Smooth muscle cell (in vitro differentiated cells): Measurements from ENCODE around the gene ERF. TPM values are rescaled to one million over a fixed set of nuclear protein-coding genes. Genes with fewer than 3 reads are reported as not detected.

ENCODE experiments used
- DNase-seq: peaks from one replicate; lab custom pipeline; 2025; ENCODE audit not compliant: unreplicated experiment; lab: John Stamatoyannopoulos, UW
- H2AFZ ChIP-seq: fragments of 200-600 bp; sonication (generic); 2 replicates; pipeline ENCODE4 v1.6.0; 2016; ENCODE audit warnings: antibody characterized with exemption, low read depth, mild to moderate bottlenecking
- H3F3A ChIP-seq: fragments of 200-600 bp; sonication (generic); 2 replicates; pipeline ENCODE4 v1.6.0; 2017; ENCODE audit warnings: antibody characterized with exemption, low read depth
- H3K27ac ChIP-seq: fragments of 200-600 bp; sonication (generic); 2 replicates; pipeline ENCODE4 v1.5.1; 2016; ENCODE audit warnings: low read depth, mild to moderate bottlenecking
- H3K27me3 ChIP-seq: fragments of 200-600 bp; sonication (generic); 2 replicates; pipeline ENCODE4 v1.6.1; 2016; ENCODE audit warnings: low read depth, mild to moderate bottlenecking
- H3K36me3 ChIP-seq: fragments of 200-600 bp; sonication (generic); 2 replicates; pipeline ENCODE4 v1.5.1; 2016; ENCODE audit warnings: low read depth
- H3K4me1 ChIP-seq: fragments of 200-600 bp; sonication (generic); 2 replicates; pipeline ENCODE4 v1.5.1; 2016; ENCODE audit warnings: low read depth
- H3K4me2 ChIP-seq: fragments of 200-600 bp; sonication (generic); 2 replicates; pipeline ENCODE4 v1.6.0; 2016; ENCODE audit warnings: mild to moderate bottlenecking
- H3K4me3 ChIP-seq: fragments of 200-600 bp; sonication (generic); 2 replicates; pipeline ENCODE4 v1.5.1; 2016; ENCODE audit warnings: mild to moderate bottlenecking
- H3K79me2 ChIP-seq: fragments of 200-600 bp; sonication (generic); 2 replicates; pipeline ENCODE4 v1.6.0; 2016; ENCODE audit warnings: low read depth, mild to moderate bottlenecking
- H3K9ac ChIP-seq: fragments of 200-600 bp; sonication (generic); 2 replicates; pipeline ENCODE4 v1.6.0; 2016; ENCODE audit warnings: low read depth
- H3K9me3 ChIP-seq: fragments of 200-600 bp; sonication (generic); replicated peaks from 2 replicates; pipeline ENCODE4 v1.5.1; 2016; ENCODE audit warnings: low read depth
- H4K20me1 ChIP-seq: fragments of 200-600 bp; sonication (generic); 2 replicates; pipeline ENCODE4 v1.6.0; 2016; ENCODE audit warnings: low read depth
- CTCF ChIP-seq: fragments of 200-600 bp; sonication (generic); IDR thresholded peaks from 2 replicates; pipeline ENCODE4 v1.5.1; 2017; ENCODE audit warnings: borderline replicate concordance, mild to moderate bottlenecking, antibody characterized with exemption; ENCODE audit not compliant: insufficient read depth, poor library complexity, severe bottlenecking
- WGBS: methylation state at CpG from one replicate; pipeline ENCODE4 v1.1.7; 2016; ENCODE audit warnings: low lambda C conversion rate; 5-methylcytosine and 5-hydroxymethylcytosine counted together
- polyA plus RNA-seq: library from polyadenylated mRNA; unstranded; fragments of >200 nt; fragmentation: Nextera tagmentation; extraction: Ambion mirVana; gene quantifications from 2 replicates; pipeline ENCODE4 v1.2.1, GENCODE V29; 2016
- total RNA-seq: library from RNA; depleted of rRNA; stranded (reverse); fragments of >200 nt; gene quantifications from 2 replicates; pipeline ENCODE4 v1.2.3, GENCODE V29; 2014

ERF gene
- total and polyA plus RNA-seq, 2 experiments from 2014 or later: 14.9 to 20.5 TPM

- TF ChIP-seq CTCF: no peak
- no peaks in the 10 kb centered on the region for H3K36me3 ChIP-seq
- WGBS: 99% methylated on average over 18 of the region's 22 CpGs
- H3K4me2 ChIP-seq: no peak overlapping the region
- H3K79me2 ChIP-seq: peaks cover 50% of the 10 kb centered on the region
- no peaks in the 10 kb centered on the region for H3K27me3 ChIP-seq
- H2AFZ ChIP-seq: no peak overlapping the region
- peaks cover 32% of the 10 kb centered on the region for H4K20me1 ChIP-seq
- peaks cover 19% of the 10 kb centered on the region for H3K4me1 ChIP-seq
- no peaks in the 10 kb centered on the region for H3K9me3 ChIP-seq
- DNase-seq: no peak
- H3K27ac ChIP-seq: no peak overlapping the region
- H3F3A ChIP-seq: peaks cover 11% of the 10 kb centered on the region
- H3K4me3 ChIP-seq: no peak overlapping the region
- H3K9ac ChIP-seq: no peak overlapping the region
Measured at GRCh38 chr19:42274065-42274682, 19.2 kb upstream of the ERF start.

DNA sequence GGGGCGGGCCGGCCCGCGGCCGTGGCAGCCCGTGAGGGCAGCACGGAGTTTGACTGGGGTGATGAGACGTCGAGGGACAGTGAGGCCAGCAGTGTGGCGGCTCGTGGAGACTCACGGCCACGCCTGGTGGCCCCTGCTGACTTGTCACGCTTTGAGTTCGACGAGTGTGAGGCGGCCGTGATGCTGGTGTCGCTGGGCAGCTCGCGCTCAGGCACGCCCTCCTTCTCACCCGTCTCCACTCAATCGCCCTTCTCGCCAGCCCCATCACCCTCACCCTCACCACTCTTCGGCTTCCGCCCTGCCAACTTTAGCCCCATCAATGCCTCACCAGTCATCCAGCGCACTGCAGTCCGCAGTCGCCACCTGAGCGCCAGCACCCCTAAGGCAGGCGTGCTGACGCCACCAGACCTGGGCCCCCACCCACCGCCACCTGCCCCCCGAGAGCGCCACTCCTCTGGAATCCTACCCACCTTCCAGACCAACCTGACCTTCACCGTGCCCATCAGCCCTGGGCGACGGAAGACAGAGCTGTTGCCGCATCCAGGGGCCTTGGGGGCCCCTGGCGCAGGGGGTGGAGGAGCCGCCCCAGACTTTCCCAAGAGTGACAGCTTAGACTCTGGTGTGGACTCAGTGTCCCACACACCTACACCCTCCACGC is 18.6 kb upstream of the ERF start:
- no peak for TF ChIP-seq CTCF
- Histone ChIP-seq H2AFZ (no peak overlapping the region), H3K79me2 (peaks cover 50% of the 10 kb centered on the region), H3K36me3 (no peaks in the 10 kb centered on the region), H4K20me1 (peaks cover 30% of the 10 kb centered on the region), H3K27ac (no peak overlapping the region), H3K4me2 (no peak overlapping the region), H3F3A (peaks cover 5% of the 10 kb centered on the region), H3K4me3 (no peak overlapping the region), H3K27me3 (no peaks in the 10 kb centered on the region), H3K9ac (no peak overlapping the region), H3K9me3 (no peaks in the 10 kb centered on the region), H3K4me1 (peaks cover 18% of the 10 kb centered on the region)
- DNase-seq: no peak
- 96% methylated on average over 27 of the region's 43 CpGs for WGBS

DNA sequence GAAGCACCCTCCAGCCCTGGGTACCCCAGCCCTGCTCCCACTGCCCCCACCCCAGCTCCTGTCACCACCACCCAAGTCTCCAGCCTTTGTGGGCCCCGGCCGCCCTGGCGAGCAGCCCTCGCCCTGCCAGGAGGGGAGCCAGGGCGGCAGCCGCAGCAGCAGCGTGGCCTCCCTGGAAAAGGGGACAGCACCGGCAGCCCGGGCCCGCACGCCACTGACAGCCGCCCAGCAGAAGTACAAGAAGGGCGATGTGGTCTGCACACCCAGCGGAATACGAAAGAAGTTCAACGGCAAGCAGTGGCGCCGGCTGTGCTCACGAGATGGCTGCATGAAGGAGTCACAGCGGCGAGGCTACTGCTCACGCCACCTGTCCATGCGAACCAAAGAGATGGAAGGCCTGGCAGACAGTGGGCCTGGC is 18.1 kb upstream of the ERF start:
- no peak for TF ChIP-seq CTCF
- Histone ChIP-seq H4K20me1 (peaks cover 30% of the 10 kb centered on the region), H3K79me2 (peaks cover 50% of the 10 kb centered on the region), H3K9me3 (no peaks in the 10 kb centered on the region), H3K36me3 (no peaks in the 10 kb centered on the region), H3K27me3 (no peaks in the 10 kb centered on the region), H3K4me2 (no peak overlapping the region), H3K27ac (no peak overlapping the region), H3K4me3 (no peak overlapping the region), H3K9ac (no peak overlapping the region), H2AFZ (no peak overlapping the region), H3K4me1 (peaks cover 18% of the 10 kb centered on the region), H3F3A (no peaks in the 10 kb centered on the region)
- WGBS: 99% methylated on average over 23 of the region's 23 CpGs
- no peak for DNase-seq

DNA sequence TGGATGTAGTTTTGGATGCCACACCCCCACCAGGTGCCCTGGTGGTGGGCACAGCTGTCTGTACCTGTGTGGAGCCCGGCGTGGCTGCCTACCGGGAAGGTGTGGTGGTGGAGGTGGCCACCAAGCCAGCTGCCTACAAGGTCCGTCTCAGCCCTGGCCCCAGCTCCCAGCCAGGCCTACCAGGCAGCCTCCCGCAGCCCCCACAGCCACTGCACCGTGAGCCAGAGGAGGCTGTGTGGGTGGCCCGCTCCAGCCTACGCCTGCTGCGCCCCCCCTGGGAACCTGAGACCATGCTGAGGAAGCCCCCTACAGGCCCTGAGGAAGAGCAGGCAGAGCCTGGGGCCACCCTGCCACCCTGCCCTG is 17.6 kb upstream of the ERF start:
- H4K20me1 ChIP-seq: peaks cover 26% of the 10 kb centered on the region
- no peak for TF ChIP-seq CTCF
- H3K9me3 ChIP-seq: no peaks in the 10 kb centered on the region
- peaks cover 50% of the 10 kb centered on the region for H3K79me2 ChIP-seq
- no peak overlapping the region for H2AFZ ChIP-seq
- 91% methylated on average over 8 of the region's 9 CpGs for WGBS
- no peaks in the 10 kb centered on the region for H3K27me3 ChIP-seq
- no peak overlapping the region for H3K4me2 ChIP-seq
- H3F3A ChIP-seq: no peaks in the 10 kb centered on the region
- no peak for DNase-seq
- H3K9ac ChIP-seq: no peak overlapping the region
- H3K4me3 ChIP-seq: no peak overlapping the region
- H3K36me3 ChIP-seq: no peaks in the 10 kb centered on the region
- H3K27ac ChIP-seq: no peak overlapping the region
- peaks cover 18% of the 10 kb centered on the region for H3K4me1 ChIP-seq
